H9 (cell line): ENCODE results near the gene CRHR1. TPM values are rescaled to one million over a fixed set of nuclear protein-coding genes. Genes with fewer than 3 reads are reported as not detected.

ENCODE experiments used
- DNase-seq: peaks from one replicate; pipeline ENCODE4 v3.0.0-alpha.2; 2017
- H2AFZ ChIP-seq: one replicate; pipeline ENCODE4 v1.6.1; 2013; ENCODE audit warnings: mild to moderate bottlenecking, low read length, control low read depth, moderate library complexity
- H2AK5ac ChIP-seq: 2 replicates; pipeline ENCODE4 v1.6.1; 2013; ENCODE audit warnings: low read length, control low read depth, mixed read lengths; ENCODE audit not compliant: insufficient read length
- H2BK120ac ChIP-seq: one replicate; pipeline ENCODE4 v1.6.1; 2013; ENCODE audit warnings: low read depth, mild to moderate bottlenecking, low read length, control low read depth, inconsistent platforms; ENCODE audit not compliant: poor library complexity, severe bottlenecking
- H2BK12ac ChIP-seq: 2 replicates; pipeline ENCODE4 v1.6.1; 2013; ENCODE audit warnings: low read length, control low read depth, mixed read lengths, low read depth; ENCODE audit not compliant: insufficient read length
- H2BK15ac ChIP-seq: 2 replicates; pipeline ENCODE4 v1.6.1; 2013; ENCODE audit warnings: low read depth, low read length, control low read depth
- H2BK20ac ChIP-seq: one replicate; pipeline ENCODE4 v1.6.1; 2013; ENCODE audit warnings: low read depth, mild to moderate bottlenecking, low read length, control low read depth, inconsistent platforms; ENCODE audit not compliant: poor library complexity, severe bottlenecking
- H2BK5ac ChIP-seq: 2 replicates; pipeline ENCODE4 v1.6.1; 2013; ENCODE audit warnings: low read length, control low read depth, mixed read lengths; ENCODE audit not compliant: insufficient read length
- H3K14ac ChIP-seq: 2 replicates; pipeline ENCODE4 v1.6.1; 2013; ENCODE audit warnings: low read length, control low read depth; ENCODE audit not compliant: insufficient read depth
- H3K18ac ChIP-seq: 2 replicates; pipeline ENCODE4 v1.6.1; 2013; ENCODE audit warnings: low read depth, mild to moderate bottlenecking, mixed read lengths, low read length, control low read depth; ENCODE audit not compliant: insufficient read length
- H3K23ac ChIP-seq: 2 replicates; pipeline ENCODE4 v1.6.1; 2013; ENCODE audit warnings: low read length, control low read depth, mixed read lengths, low read depth; ENCODE audit not compliant: insufficient read length
- H3K23me2 ChIP-seq: 2 replicates; pipeline ENCODE4 v1.6.1; 2013; ENCODE audit warnings: low read depth, mild to moderate bottlenecking, mixed read lengths, low read length, control low read depth; ENCODE audit not compliant: insufficient read length, poor library complexity, severe bottlenecking
- H3K27ac ChIP-seq: 2 replicates; pipeline ENCODE4 v1.5.1; 2013; ENCODE audit warnings: low read length, control low read depth, mixed read lengths, low read depth; ENCODE audit not compliant: insufficient read length
- H3K27me3 ChIP-seq: 2 replicates; pipeline ENCODE4 v1.6.1; 2013; ENCODE audit warnings: low read length, control low read depth, inconsistent platforms; ENCODE audit not compliant: insufficient read depth
- H3K4ac ChIP-seq: 2 replicates; pipeline ENCODE4 v1.6.1; 2013; ENCODE audit warnings: low read depth, mild to moderate bottlenecking, control low read depth, inconsistent platforms, low read length, moderate library complexity
- H3K4me1 ChIP-seq: 2 replicates; pipeline ENCODE4 v1.6.1; 2013; ENCODE audit warnings: low read length, control low read depth, inconsistent platforms; ENCODE audit not compliant: insufficient read depth
- H3K4me2 ChIP-seq: 2 replicates; pipeline ENCODE4 v1.6.1; 2013; ENCODE audit warnings: low read length, control low read depth, mixed read lengths; ENCODE audit not compliant: insufficient read length, insufficient read depth
- H3K56ac ChIP-seq: 2 replicates; pipeline ENCODE4 v1.6.1; 2013; ENCODE audit warnings: low read depth, mild to moderate bottlenecking, mixed read lengths, low read length, control low read depth; ENCODE audit not compliant: insufficient read length
- H3K79me1 ChIP-seq: 2 replicates; pipeline ENCODE4 v1.6.1; 2013; ENCODE audit warnings: low read depth, mild to moderate bottlenecking, moderate library complexity, low read length, control low read depth, inconsistent platforms; ENCODE audit not compliant: insufficient read depth, poor library complexity, severe bottlenecking
- H3K79me2 ChIP-seq: 2 replicates; pipeline ENCODE4 v1.6.1; 2013; ENCODE audit warnings: low read length, control low read depth, inconsistent platforms; ENCODE audit not compliant: insufficient read depth
- H3K9ac ChIP-seq: 2 replicates; pipeline ENCODE4 v1.6.1; 2013; ENCODE audit warnings: low read length, control low read depth, mixed read lengths; ENCODE audit not compliant: insufficient read length; ENCODE audit errors: extremely low read depth
- H3K9me3 ChIP-seq: one replicate; pipeline ENCODE4 v1.6.1; 2013; ENCODE audit warnings: low read depth, low read length, inconsistent platforms; ENCODE audit not compliant: control insufficient read depth
- H3T11ph ChIP-seq: one replicate; pipeline ENCODE4 v1.6.1; 2013; ENCODE audit warnings: mild to moderate bottlenecking, low read length, control low read depth, inconsistent platforms
- H4K20me1 ChIP-seq: one replicate; pipeline ENCODE4 v1.6.1; 2013; ENCODE audit not compliant: control insufficient read depth, insufficient read length, insufficient read depth
- H4K5ac ChIP-seq: 2 replicates; pipeline ENCODE4 v1.6.1; 2013; ENCODE audit warnings: low read depth, mild to moderate bottlenecking, mixed read lengths, low read length, control low read depth; ENCODE audit not compliant: insufficient read length
- H4K8ac ChIP-seq: replicated peaks from 2 replicates; pipeline ENCODE4 v1.6.1; 2013; ENCODE audit warnings: low read length, control low read depth, mixed read lengths, low read depth; ENCODE audit not compliant: insufficient read length
- H4K91ac ChIP-seq: 2 replicates; pipeline ENCODE4 v1.6.1; 2013; ENCODE audit warnings: low read depth, mild to moderate bottlenecking, moderate library complexity, mixed read lengths, low read length, control low read depth; ENCODE audit not compliant: insufficient read length
- H3K27ac Mint-ChIP-seq, 3 experiments: 2 replicates in 2 of 3; 3 replicates in 1 of 3; pipeline ENCODE4 v1.8.0; 2020 to 2021; ENCODE audit warnings: mixed read lengths in 3 of 3, mild to moderate bottlenecking in 1 of 3, moderate library complexity in 1 of 3
- H3K27me3 Mint-ChIP-seq: 2 replicates; pipeline ENCODE4 v1.8.0; 2021; ENCODE audit warnings: low read depth, mild to moderate bottlenecking, moderate library complexity, mixed read lengths
- H3K36me3 Mint-ChIP-seq, 3 experiments: 2 replicates in 2 of 3; 3 replicates in 1 of 3; pipeline ENCODE4 v1.8.0; 2020 to 2021; ENCODE audit warnings: low read depth in 3 of 3, mixed read lengths in 3 of 3; ENCODE audit not compliant: insufficient read depth in 1 of 3
- H3K4me1 Mint-ChIP-seq, 2 experiments: 2 replicates each; pipeline ENCODE4 v1.8.0; 2020; ENCODE audit warnings: mixed read lengths in 2 of 2
- H3K4me3 Mint-ChIP-seq, 2 experiments: 2 replicates in 1 of 2; 3 replicates in 1 of 2; pipeline ENCODE4 v1.8.0; 2020 to 2021; ENCODE audit warnings: mild to moderate bottlenecking in 2 of 2, mixed read lengths in 2 of 2, moderate library complexity in 1 of 2
- H3K9me3 Mint-ChIP-seq, 2 experiments: 2 replicates in 1 of 2; 3 replicates in 1 of 2; pipeline ENCODE4 v1.8.0; 2020; ENCODE audit warnings: mild to moderate bottlenecking in 2 of 2, mixed read lengths in 2 of 2, moderate library complexity in 1 of 2
- WGBS: extraction: QIAGEN DNeasy Blood & Tissue Kit; methylation state at CpG from one replicate; pipeline ENCODE4 v1.1.7; 2013; ENCODE audit warnings: missing lambda C conversion rate, low lambda C conversion rate, mixed read lengths; ENCODE audit not compliant: insufficient read length; ENCODE audit errors: extremely low coverage; 5-methylcytosine and 5-hydroxymethylcytosine counted together
- total RNA-seq: library from RNA; stranded (reverse); gene quantifications from 2 replicates; pipeline ENCODE4 v1.2.1, GENCODE V29; 2021
- TF ChIP-seq, protein P1 (sequence below): fragments of 200-600 bp; sonication (generic); conservative IDR thresholded peaks from 3 replicates; pipeline ENCODE4 v1.8.0; 2021; ENCODE audit warnings: antibody characterized with exemption, mild to moderate bottlenecking

The CRHR1 gene
- total RNA-seq, 1 experiment from 2014 or later: 0.52 TPM

DNA sequence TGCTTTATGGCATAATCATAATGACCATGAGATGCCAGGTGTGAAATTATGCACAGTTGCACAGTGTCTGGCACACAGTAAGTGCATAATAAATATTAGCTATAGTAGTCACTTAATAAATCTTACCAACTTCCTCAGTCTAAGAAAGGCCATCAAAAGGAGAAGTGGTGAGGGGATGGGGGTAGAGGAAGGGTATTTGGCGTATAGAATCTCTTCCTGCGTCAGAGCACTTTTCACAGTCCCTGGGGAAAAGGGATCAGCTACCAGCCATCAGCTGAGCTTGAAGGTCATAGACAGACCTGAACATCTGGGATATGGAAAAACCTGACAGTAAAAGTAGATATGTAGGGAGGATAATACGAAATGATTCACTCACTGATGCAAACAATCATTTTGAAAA lies 5.8 kb downstream of the CRHR1 start:
- no peak overlapping the region for H2BK120ac ChIP-seq
- no peak overlapping the region for H2BK15ac ChIP-seq
- H2BK12ac ChIP-seq: no peak overlapping the region
- no peak overlapping the region for H2BK5ac ChIP-seq
- peaks cover 2% of the 10 kb centered on the region; the same call in 1 of the 2 replicates for H3K4me1 ChIP-seq
- H2BK20ac ChIP-seq: no peak overlapping the region
- H4K91ac ChIP-seq: no peak overlapping the region
- H3K23ac ChIP-seq: no peak overlapping the region
- no peak overlapping the region for H3K18ac ChIP-seq
- Mint-ChIP-seq H3K27me3 (peaks cover 93% of the 10 kb centered on the region), H3K9me3 (no peaks in the 10 kb centered on the region), H3K27ac (no peak overlapping the region), H3K4me1 (peaks cover 26 to 53% of the 10 kb centered on the region in 2 experiments), H3K36me3 (no peaks in the 10 kb centered on the region; a peak in 2 of 7 replicates), H3K4me3 (no peak overlapping the region)
- WGBS: no CpG with 5 or more reads among the region's 3 CpGs
- no peak overlapping the region for H4K5ac ChIP-seq
- DNase-seq: no peak
- no peak overlapping the region for H3T11ph ChIP-seq
- H4K8ac ChIP-seq: no peak overlapping the region
- peaks cover 16% of the 10 kb centered on the region for H3K27me3 ChIP-seq
- H3K4ac ChIP-seq: no peak overlapping the region
- no peak overlapping the region for H3K14ac ChIP-seq
- H3K4me2 ChIP-seq: no peak overlapping the region
- no peak overlapping the region for H2AFZ ChIP-seq
- TF ChIP-seq, protein P1, sequence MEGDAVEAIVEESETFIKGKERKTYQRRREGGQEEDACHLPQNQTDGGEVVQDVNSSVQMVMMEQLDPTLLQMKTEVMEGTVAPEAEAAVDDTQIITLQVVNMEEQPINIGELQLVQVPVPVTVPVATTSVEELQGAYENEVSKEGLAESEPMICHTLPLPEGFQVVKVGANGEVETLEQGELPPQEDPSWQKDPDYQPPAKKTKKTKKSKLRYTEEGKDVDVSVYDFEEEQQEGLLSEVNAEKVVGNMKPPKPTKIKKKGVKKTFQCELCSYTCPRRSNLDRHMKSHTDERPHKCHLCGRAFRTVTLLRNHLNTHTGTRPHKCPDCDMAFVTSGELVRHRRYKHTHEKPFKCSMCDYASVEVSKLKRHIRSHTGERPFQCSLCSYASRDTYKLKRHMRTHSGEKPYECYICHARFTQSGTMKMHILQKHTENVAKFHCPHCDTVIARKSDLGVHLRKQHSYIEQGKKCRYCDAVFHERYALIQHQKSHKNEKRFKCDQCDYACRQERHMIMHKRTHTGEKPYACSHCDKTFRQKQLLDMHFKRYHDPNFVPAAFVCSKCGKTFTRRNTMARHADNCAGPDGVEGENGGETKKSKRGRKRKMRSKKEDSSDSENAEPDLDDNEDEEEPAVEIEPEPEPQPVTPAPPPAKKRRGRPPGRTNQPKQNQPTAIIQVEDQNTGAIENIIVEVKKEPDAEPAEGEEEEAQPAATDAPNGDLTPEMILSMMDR: no peak
- no peaks in the 10 kb centered on the region for H3K79me2 ChIP-seq
- no peak overlapping the region for H3K9ac ChIP-seq
- no peaks in the 10 kb centered on the region for H4K20me1 ChIP-seq
- no peaks in the 10 kb centered on the region for H3K9me3 ChIP-seq
- no peak overlapping the region for H2AK5ac ChIP-seq
- H3K56ac ChIP-seq: no peak overlapping the region
- H3K79me1 ChIP-seq: no peaks in the 10 kb centered on the region
- no peak overlapping the region for H3K27ac ChIP-seq
- H3K23me2 ChIP-seq: peaks cover 5% of the 10 kb centered on the region
